ENCODE data around the gene NBEAL1. TPM values are rescaled to one million over a fixed set of nuclear protein-coding genes. Genes with fewer than 3 reads are reported as not detected.

NBEAL1 gene
- total RNA-seq, 2 experiments from 2014 or later = 8.3 to 11.2 TPM

- Mint-ChIP-seq H3K9me3 (no peaks in the 10 kb centered on the region), H3K36me3 (ENCODE audit: low read depth) (peaks cover 19% of the 10 kb centered on the region), H3K27me3 (no peaks in the 10 kb centered on the region), H3K4me3 (no peak overlapping the region), H3K4me1 (ENCODE audit: low read depth) (no peaks in the 10 kb centered on the region), H3K27ac (no peak overlapping the region)
- DNase-seq = no peak
- POLR2A ChIA-PET = no interaction called here
- no peak for ATAC-seq (ENCODE audit: poor library complexity)
- H3K27ac ChIP-seq (ENCODE audit: low read depth in 1 of 2, low read length in 2 of 2) = no peak overlapping the region
- H3K27me3 ChIP-seq (ENCODE audit: control insufficient read depth in 1 of 2, insufficient read depth in 2 of 2, low read length in 2 of 2) = no peaks in the 10 kb centered on the region
- no peak for TF ChIP-seq CTCF (IDR thresholded peaks at IDR 0.05)
- H3K4me3 ChIP-seq (ENCODE audit: low read length) = no peak overlapping the region
- intact Hi-C loops (cut with DNase I, micrococcal nuclease) = no loop called here
- no peaks in the 10 kb centered on the region for H3K4me1 ChIP-seq (ENCODE audit: insufficient read depth, low read length)
- CTCF ChIA-PET = interaction anchor here (0.6 kb wide), 1 partner anchor 9 kb away, joined by 3 read pairs; no protein-coding TSS in a partner anchor
- H3K9me3 ChIP-seq (ENCODE audit: control insufficient read depth in 1 of 2, insufficient read depth in 1 of 2, low read length in 2 of 2) = no peaks in the 10 kb centered on the region
- H3K36me3 ChIP-seq (ENCODE audit: insufficient read depth, low read length) = no peaks in the 10 kb centered on the region
Observed at GRCh38 chr2:203040966-203041521, 26.4 kb downstream of the NBEAL1 start.

- CTCF ChIA-PET = interaction anchor here (1.1 kb wide), 1 partner anchor 16 kb away, joined by 3 read pairs; no protein-coding TSS in a partner anchor
- Histone ChIP-seq H3K4me3 (ENCODE audit: low read length) (no peak overlapping the region), H3K4me1 (ENCODE audit: insufficient read depth, low read length) (no peaks in the 10 kb centered on the region), H3K9me3 (ENCODE audit: control insufficient read depth in 1 of 2, insufficient read depth in 1 of 2, low read length in 2 of 2) (no peaks in the 10 kb centered on the region), H3K27ac (ENCODE audit: low read depth in 1 of 2, low read length in 2 of 2) (no peak overlapping the region), H3K27me3 (ENCODE audit: control insufficient read depth in 1 of 2, insufficient read depth in 2 of 2, low read length in 2 of 2) (no peaks in the 10 kb centered on the region), H3K36me3 (ENCODE audit: insufficient read depth, low read length) (no peaks in the 10 kb centered on the region)
- Mint-ChIP-seq H3K9me3 (no peaks in the 10 kb centered on the region), H3K36me3 (ENCODE audit: low read depth) (peaks cover 19% of the 10 kb centered on the region), H3K27ac (no peak overlapping the region), H3K4me3 (no peak overlapping the region), H3K27me3 (no peaks in the 10 kb centered on the region), H3K4me1 (ENCODE audit: low read depth) (no peaks in the 10 kb centered on the region)
- intact Hi-C loops (cut with DNase I, micrococcal nuclease) = no loop called here
- ATAC-seq (ENCODE audit: poor library complexity) (no peak), DNase-seq (no peak)
- TF ChIP-seq CTCF (IDR thresholded peaks at IDR 0.05) = no peak
- POLR2A ChIA-PET = no interaction called here
Observed at GRCh38 chr2:203042178-203042577, 27.5 kb downstream of the NBEAL1 start.

- Mint-ChIP-seq H3K36me3 (ENCODE audit: low read depth) (peaks cover 23% of the 10 kb centered on the region), H3K27me3 (no peaks in the 10 kb centered on the region), H3K4me3 (no peak overlapping the region), H3K4me1 (ENCODE audit: low read depth) (no peaks in the 10 kb centered on the region), H3K27ac (no peak overlapping the region), H3K9me3 (no peaks in the 10 kb centered on the region)
- ChIA-PET CTCF (interaction anchor here (1.1 kb wide), 1 partner anchor 15 kb away, joined by 3 read pairs; no protein-coding TSS in a partner anchor), POLR2A (no interaction called here)
- Histone ChIP-seq H3K4me1 (ENCODE audit: insufficient read depth, low read length) (no peaks in the 10 kb centered on the region), H3K27ac (ENCODE audit: low read depth in 1 of 2, low read length in 2 of 2) (no peak overlapping the region), H3K4me3 (ENCODE audit: low read length) (no peak overlapping the region), H3K9me3 (ENCODE audit: control insufficient read depth in 1 of 2, insufficient read depth in 1 of 2, low read length in 2 of 2) (no peaks in the 10 kb centered on the region), H3K27me3 (ENCODE audit: control insufficient read depth in 1 of 2, insufficient read depth in 2 of 2, low read length in 2 of 2) (no peaks in the 10 kb centered on the region), H3K36me3 (ENCODE audit: insufficient read depth, low read length) (no peaks in the 10 kb centered on the region)
- ATAC-seq (ENCODE audit: poor library complexity) (no peak), DNase-seq (no peak)
- TF ChIP-seq CTCF (IDR thresholded peaks at IDR 0.05) = no peak
- intact Hi-C loops (cut with DNase I, micrococcal nuclease) = no loop called here
Observed at GRCh38 chr2:203043226-203043625, 28.6 kb downstream of the NBEAL1 start.
